Heart right ventricle (tissue), 16 donors: Measurements from ENCODE around the gene CDK5RAP2. TPM values are rescaled to one million over a fixed set of nuclear protein-coding genes. Genes with fewer than 3 reads are reported as not detected.

Experiments used
- ATAC-seq, 8 donors: fragments of 200-7000 bp; cut with Tn5 transposase; one replicate each; pipeline ENCODE4 v1.9.1; 2020; ENCODE audit warnings: mild to moderate bottlenecking in 8 of 8, moderate library complexity in 8 of 8, moderate number of reproducible peaks in 1 of 8
- DNase-seq, 2 donors: peaks; one replicate each; pipeline ENCODE4 v3.0.0-alpha.2; 2020
- H3K27ac ChIP-seq, 10 donors: fragments of 200-600 bp; sonication (generic) in 2 of 10; one replicate each; pipeline versions ENCODE4 v1.5.0 to v1.8.0; 2020 to 2022; ENCODE audit warnings: mild to moderate bottlenecking in 3 of 10
- H3K27me3 ChIP-seq, 7 donors: fragments of 200-600 bp; one replicate each; pipeline ENCODE4 v1.8.0; 2021 to 2022; ENCODE audit warnings: mild to moderate bottlenecking in 2 of 7
- H3K36me3 ChIP-seq, 9 donors: fragments of 200-600 bp; sonication (generic) in 1 of 9; one replicate each; pipeline versions ENCODE4 v1.5.0 to v1.8.0; 2020 to 2022; ENCODE audit warnings: mild to moderate bottlenecking in 2 of 9
- H3K4me1 ChIP-seq, 9 donors: fragments of 200-600 bp; sonication (generic) in 1 of 9; one replicate each; pipeline versions ENCODE4 v1.5.0 to v1.8.0; 2020 to 2022; ENCODE audit warnings: mild to moderate bottlenecking in 4 of 9
- H3K4me3 ChIP-seq, 10 donors: fragments of 200-600 bp; sonication (generic) in 2 of 10; one replicate each; pipeline versions ENCODE4 v1.5.0 to v1.8.0; 2020 to 2022; ENCODE audit warnings: mild to moderate bottlenecking in 7 of 10, moderate library complexity in 2 of 10
- H3K9me3 ChIP-seq, 11 donors: fragments of 200-600 bp in 10 of 11; sonication (generic) in 2 of 11; one replicate each; pipeline versions ENCODE4 v1.5.0 to v1.8.0; 2013 to 2022; ENCODE audit warnings: mild to moderate bottlenecking in 2 of 11, control low read depth in 1 of 11, moderate library complexity in 1 of 11
- CTCF ChIP-seq, 9 donors: fragments of 200-600 bp; sonication (generic) in 2 of 9; IDR thresholded peaks; one replicate each; pipeline versions ENCODE4 v1.5.0 to v1.8.0; 2021 to 2022; ENCODE audit warnings: antibody characterized with exemption in 9 of 9, mild to moderate bottlenecking in 5 of 9, moderate library complexity in 1 of 9
- WGBS, 2 donors: extraction: QIAGEN DNeasy Blood & Tissue Kit; methylation state at CpG; one replicate each; pipeline ENCODE4 v1.1.7; 2013; ENCODE audit warnings: inconsistent platforms in 1 of 2; 5-methylcytosine and 5-hydroxymethylcytosine counted together
- intact Hi-C, 10 donors: fragments of 100-400 bp; cut with DNase I; formaldehyde crosslinking; loops; one replicate each; pipeline versions ENCODE4 v1.11.1 to v1.14.2; 2022
- polyA plus RNA-seq, 2 donors: library from polyadenylated mRNA; stranded (reverse); fragments of 200-250 nt; gene quantifications; one replicate each; pipeline ENCODE4 v1.2.3, GENCODE V29; 2013
- total RNA-seq, 10 donors: library from RNA; stranded (reverse); fragmentation: NEBNext Ultra II Directional in 3 of 10; extraction: Animal tissue kit (Norgen Biotek cat#: 25700) in 3 of 10; gene quantifications; one replicate each; pipeline versions ENCODE4 v1.2.1 to v1.2.4, GENCODE V29; 2021 to 2023
- donor health status: Arrhythmogenic right ventricular cardiomyopathy.
- donor health status: ischemic (EF 13 %, LVEDD 7.1; RV severe dilation, severe dysfunction).
- donor health status: healthy with polysubstance abuse.
- donor health status: DM: no; HTN: yes; CAD: no.
- donor health status: DM: no; HTN: no; CAD: no.
- donor health status: ischemic (EF 25% LVEDD 6.9; RV normal size, moderate dysfunction).
- donor health status: ischemic (EF 25% LVEDD 5.7; RV mildly dilated, moderate dysfunction).
- donor health status: healthy.
- donor health status: DM: yes; HTN: yes; CAD: no.
- donor health status: Ischemic cardiomyopathy.
- donor health status: ischemic (EF 35%, LVEDD 5.7; RV mildly dilated, moderate dysfunction).
- donor health status: nonischemic (EF 11% LVEDD 7.7; RV severe dilation, severe dysfunction).
- donor health status: DM: yes; HTN: yes; CAD: no.
- donor health status: PGD.
- donor health status: ischemic (EF 29% LVEDD 5.4; RV normal size, mild dysfunction).
- donor health status: nonischemic (EF 23%, LVEDD 6.1; RV moderate dilation, normal function).

CDK5RAP2 gene
- total and polyA plus RNA-seq, 12 donors = 21.6 to 80.1 (median 53.4) TPM

GRCh38 chr9:120374239-120374638 lies 205.7 kb downstream of the CDK5RAP2 start:
- no peak for ATAC-seq

GRCh38 chr9:120372040-120372439 lies 207.9 kb downstream of the CDK5RAP2 start:
- 65% methylated on average over 2 of the region's 2 CpGs for WGBS, 2 donors
- Histone ChIP-seq H3K9me3 (peaks cover 0 to 11% (median 0%) of the 10 kb centered on the region in 11 donors), H3K27me3 (no peaks in the 10 kb centered on the region), H3K4me3 (no peak overlapping the region), H3K4me1 (no peaks in the 10 kb centered on the region), H3K27ac (no peak overlapping the region), H3K36me3 (no peaks in the 10 kb centered on the region)
- ATAC-seq = no peak
- intact Hi-C loops = no loop called here
- TF ChIP-seq CTCF (IDR thresholded peaks at IDR 0.05) = no peak
- DNase-seq = no peak

More at GRCh38 chr9:120374239-120374638, 205.7 kb downstream of the CDK5RAP2 start:
- TF ChIP-seq CTCF (IDR thresholded peaks at IDR 0.05) = no peak
- intact Hi-C loops = no loop called here
- Histone ChIP-seq H3K9me3 (peaks cover 0 to 17% (median 0%) of the 10 kb centered on the region in 11 donors), H3K4me3 (no peak overlapping the region), H3K4me1 (no peaks in the 10 kb centered on the region), H3K27ac (no peak overlapping the region), H3K36me3 (no peaks in the 10 kb centered on the region), H3K27me3 (no peaks in the 10 kb centered on the region)
- no peak for DNase-seq
- 93 to 94% methylated on average over 1 of the region's 1 CpG for WGBS, 2 donors

GRCh38 chr9:120369608-120370220 lies 210.3 kb downstream of the CDK5RAP2 start:
- TF ChIP-seq CTCF (IDR thresholded peaks at IDR 0.05) = no peak
- Histone ChIP-seq H3K9me3 (peaks cover 0 to 11% (median 0%) of the 10 kb centered on the region in 11 donors), H3K36me3 (no peaks in the 10 kb centered on the region), H3K27ac (no peak overlapping the region), H3K27me3 (no peaks in the 10 kb centered on the region), H3K4me3 (no peak overlapping the region), H3K4me1 (peaks cover 0 to 5% (median 0%) of the 10 kb centered on the region in 9 donors)
- intact Hi-C loops = no loop called here
- WGBS, 2 donors = 55 to 68% methylated on average over 3 of the region's 3 CpGs
- peak in 1 of 8 donors; percentile 42 for ATAC-seq
- DNase-seq = no peak

- DNase-seq (no peak), ATAC-seq (no peak)
- Histone ChIP-seq H3K9me3 (peaks cover 0 to 11% (median 0%) of the 10 kb centered on the region in 11 donors), H3K4me3 (no peak overlapping the region), H3K27ac (no peak overlapping the region), H3K27me3 (no peaks in the 10 kb centered on the region), H3K36me3 (no peaks in the 10 kb centered on the region), H3K4me1 (peaks cover 0 to 5% (median 0%) of the 10 kb centered on the region in 9 donors)
- WGBS, 2 donors = 83 to 96% methylated on average over 1 of the region's 1 CpG
- TF ChIP-seq CTCF (IDR thresholded peaks at IDR 0.05) = no peak
- intact Hi-C loops = no loop called here
Observed at GRCh38 chr9:120368799-120369198, 211.2 kb downstream of the CDK5RAP2 start.
